Muscle of leg (tissue), 11 donors: ENCODE results near the gene ITPK1. TPM values are rescaled to one million over a fixed set of nuclear protein-coding genes. Genes with fewer than 3 reads are reported as not detected.
"Not testable (repeated sequence)": the region's sequence is repeated elsewhere in the genome, so short reads cannot be mapped to it uniquely, and the experiment has no call there.

Experiments used
- DNase-seq: peaks from one replicate; pipeline ENCODE4 v3.0.0; 2013
- H3K27ac ChIP-seq: one replicate; pipeline ENCODE4 v1.5.1; 2013; ENCODE audit warnings: mild to moderate bottlenecking, low read length, control low read depth
- H3K27me3 ChIP-seq: one replicate; pipeline ENCODE4 v1.6.1; 2013; ENCODE audit warnings: low read length; ENCODE audit not compliant: control insufficient read depth, insufficient read depth
- H3K36me3 ChIP-seq: one replicate; pipeline ENCODE4 v1.6.1; 2013; ENCODE audit warnings: low read length; ENCODE audit not compliant: control insufficient read depth, insufficient read depth
- H3K4me1 ChIP-seq: one replicate; pipeline ENCODE4 v1.6.1; 2013; ENCODE audit warnings: low read length; ENCODE audit not compliant: control insufficient read depth, insufficient read depth
- H3K4me3 ChIP-seq: one replicate; pipeline ENCODE4 v1.5.1; 2013; ENCODE audit warnings: low read length, control low read depth
- H3K9me3 ChIP-seq: replicated peaks from 2 replicates; pipeline ENCODE4 v1.6.1; 2013; ENCODE audit warnings: low read depth, low read length; ENCODE audit not compliant: control insufficient read depth
- WGBS: methylation state at CpG from one replicate; pipeline ENCODE4 v1.1.5; 2013; ENCODE audit warnings: missing lambda C conversion rate; ENCODE audit not compliant: insufficient coverage; 5-methylcytosine and 5-hydroxymethylcytosine counted together
- polyA plus RNA-seq, 8 donors: library from polyadenylated mRNA; unstranded; fragments of 120-200 nt; gene quantifications; one replicate each; pipeline versions ENCODE4 v1.2.1 to v1.2.3, GENCODE V29; 2013; ENCODE audit warnings: inconsistent platforms in 1 of 8, low replicate concordance in 1 of 8; ENCODE audit not compliant: insufficient read length in 8 of 8, insufficient read depth in 1 of 8
- total RNA-seq: library from RNA; stranded (reverse); fragments of 120-200 nt; gene quantifications from one replicate; pipeline ENCODE4 v1.2.4, GENCODE V29; 2013

Gene ITPK1
- total and polyA plus RNA-seq, 9 donors = 10.0 to 25.7 (median 17.5) TPM

DNA sequence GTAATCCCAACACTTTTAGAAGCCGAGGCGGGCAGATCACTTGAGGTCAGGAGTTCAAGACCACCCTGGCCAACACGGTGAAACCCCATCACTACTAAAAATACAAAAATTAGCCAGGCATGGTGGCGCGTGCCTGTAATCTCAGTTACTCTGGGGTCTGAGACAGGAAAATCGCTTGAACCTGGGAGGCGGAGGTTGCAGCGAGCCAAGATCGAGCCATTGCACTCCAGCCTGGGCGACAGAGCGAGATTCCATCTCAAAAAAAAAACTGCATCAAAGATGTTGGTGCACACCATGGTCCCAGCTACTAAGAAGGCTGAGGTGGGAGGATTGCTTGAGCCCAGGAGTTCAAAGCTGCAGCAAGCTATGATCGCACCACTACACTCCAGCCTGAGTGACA, 53.7 kb downstream of the ITPK1 start:
- not testable (repeated sequence) for H3K27ac ChIP-seq, H3K9me3 ChIP-seq, H3K4me3 ChIP-seq, H3K36me3 ChIP-seq, H3K27me3 ChIP-seq, DNase-seq
- H3K4me1 ChIP-seq = peaks cover 21% of the 10 kb centered on the region
- WGBS = 89% methylated on average over 8 of the region's 12 CpGs

DNA sequence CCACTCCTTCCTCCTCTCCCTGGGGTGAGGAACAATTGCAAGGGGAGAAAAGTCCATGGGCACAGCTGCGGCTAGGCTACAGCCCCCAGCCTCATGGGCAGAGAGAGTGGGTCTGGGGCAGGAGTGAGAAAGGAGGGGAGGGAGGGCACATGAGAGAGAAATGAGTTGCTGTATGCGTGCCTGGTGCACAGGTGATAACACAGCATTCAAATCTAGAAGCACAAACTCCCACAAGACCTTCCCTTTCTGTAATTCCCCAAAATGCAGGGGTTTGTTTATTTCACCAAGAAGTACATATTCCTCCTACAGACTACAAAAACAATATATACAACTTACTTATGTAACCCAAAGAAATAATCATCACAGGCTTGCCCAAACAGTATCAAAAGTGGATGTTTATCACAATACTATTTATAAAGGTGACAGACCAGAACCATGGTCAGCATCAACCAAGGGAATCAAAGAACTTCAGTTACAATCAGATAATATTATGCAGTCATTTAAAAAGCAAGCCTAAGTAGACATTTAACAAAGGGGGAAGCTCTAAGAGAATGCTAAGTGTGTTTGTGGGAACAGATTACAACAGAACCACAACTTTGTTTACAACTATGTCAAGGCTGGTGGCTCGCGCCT, 54.2 kb downstream of the ITPK1 start:
- Histone ChIP-seq H3K4me1 (peaks cover 19% of the 10 kb centered on the region), H3K36me3 (no peaks in the 10 kb centered on the region), H3K27me3 (no peaks in the 10 kb centered on the region), H3K9me3 (no peaks in the 10 kb centered on the region), H3K27ac (no peak overlapping the region), H3K4me3 (no peak overlapping the region)
- WGBS = no CpG with 5 or more reads among the region's 4 CpGs
- no peak for DNase-seq

DNA sequence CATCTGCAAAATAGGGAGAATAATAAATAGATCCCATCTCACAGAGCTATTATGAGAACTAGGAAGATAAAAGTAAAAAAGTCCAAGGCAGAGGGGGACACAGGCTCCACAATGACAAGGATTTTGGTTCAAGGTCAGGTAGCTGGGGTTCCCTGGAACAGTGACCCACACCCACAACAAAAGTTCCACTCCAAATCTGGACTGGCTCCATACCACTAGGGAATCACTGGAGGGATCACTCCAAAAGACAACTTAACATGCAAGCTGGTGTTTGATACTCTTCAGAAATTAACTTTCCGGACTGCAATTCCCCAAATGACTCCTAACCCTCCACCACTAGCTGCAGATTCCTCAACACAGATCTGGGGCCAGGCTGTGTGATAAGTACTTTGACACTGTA, 54.9 kb downstream of the ITPK1 start:
- H3K27ac ChIP-seq = no peak overlapping the region
- WGBS = no CpG with 5 or more reads among the region's 1 CpG
- no peaks in the 10 kb centered on the region for H3K36me3 ChIP-seq

DNA sequence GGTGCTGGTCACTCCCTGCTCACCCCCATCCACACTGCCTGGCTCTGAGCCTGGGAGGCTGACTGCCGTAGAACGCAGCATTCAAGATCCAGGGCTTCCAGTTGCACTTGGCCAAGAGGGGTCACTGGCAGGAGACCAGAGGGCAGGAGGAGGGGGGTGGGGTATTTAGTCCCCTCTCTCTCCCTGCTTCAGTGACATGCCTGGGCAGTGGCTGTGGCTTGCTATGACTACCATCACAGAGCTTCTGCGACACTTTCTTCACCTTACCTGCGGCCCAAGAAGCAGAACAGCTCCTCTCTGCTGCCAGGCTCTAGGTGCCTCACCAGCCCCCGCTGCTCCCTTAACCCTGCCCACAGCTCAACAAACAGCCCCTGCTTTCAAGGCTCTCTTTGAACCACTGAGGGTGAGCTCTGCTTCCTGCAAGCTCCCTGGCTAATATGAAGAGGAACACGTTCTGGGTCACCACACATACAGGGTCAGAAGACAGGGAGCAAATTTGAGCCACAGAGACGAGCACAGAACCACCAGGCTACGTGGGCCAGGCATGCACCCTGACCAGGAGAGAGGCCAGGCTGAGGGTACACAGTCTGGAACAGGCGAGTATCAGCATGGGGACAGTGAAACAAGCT, 55.7 kb downstream of the ITPK1 start:
- no peak for DNase-seq
- Histone ChIP-seq H3K27me3 (no peaks in the 10 kb centered on the region), H3K4me3 (no peak overlapping the region), H3K9me3 (no peaks in the 10 kb centered on the region), H3K4me1 (peaks cover 13% of the 10 kb centered on the region), H3K27ac (no peak overlapping the region), H3K36me3 (no peaks in the 10 kb centered on the region)
- WGBS = 68% methylated on average over 7 of the region's 9 CpGs

More for the DNA sequence above, 54.9 kb downstream of the ITPK1 start:
- Histone ChIP-seq H3K27me3 (no peaks in the 10 kb centered on the region), H3K9me3 (no peaks in the 10 kb centered on the region), H3K4me1 (peaks cover 16% of the 10 kb centered on the region), H3K4me3 (no peak overlapping the region)
- DNase-seq = no peak

DNA sequence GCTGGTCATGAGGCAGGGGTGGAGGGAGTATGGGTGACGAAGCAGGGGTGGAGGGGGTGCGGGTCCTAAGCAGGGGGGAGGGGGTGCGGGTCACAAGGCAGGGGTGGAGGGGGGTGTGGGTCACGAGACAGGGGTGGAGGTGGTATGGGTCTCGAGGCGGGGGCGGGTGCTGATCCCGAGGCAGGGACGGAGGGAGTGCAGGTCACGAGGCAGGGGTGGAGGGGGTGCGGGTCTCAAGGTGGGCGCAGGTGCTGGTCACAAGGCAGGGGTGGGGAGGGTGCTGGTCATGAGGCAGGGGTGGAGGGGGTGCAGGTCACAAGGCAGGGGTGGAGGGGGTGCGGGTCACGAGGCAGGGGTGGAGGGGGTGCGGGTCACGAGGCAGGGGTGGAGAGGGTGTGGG, 56.5 kb downstream of the ITPK1 start:
- Histone ChIP-seq H3K4me1 (peaks cover 9% of the 10 kb centered on the region), H3K27ac (no peak overlapping the region), H3K9me3 (no peaks in the 10 kb centered on the region), H3K27me3 (no peaks in the 10 kb centered on the region), H3K4me3 (no peak overlapping the region), H3K36me3 (no peaks in the 10 kb centered on the region)
- no peak for DNase-seq
- WGBS = 93% methylated on average over 9 of the region's 16 CpGs

DNA sequence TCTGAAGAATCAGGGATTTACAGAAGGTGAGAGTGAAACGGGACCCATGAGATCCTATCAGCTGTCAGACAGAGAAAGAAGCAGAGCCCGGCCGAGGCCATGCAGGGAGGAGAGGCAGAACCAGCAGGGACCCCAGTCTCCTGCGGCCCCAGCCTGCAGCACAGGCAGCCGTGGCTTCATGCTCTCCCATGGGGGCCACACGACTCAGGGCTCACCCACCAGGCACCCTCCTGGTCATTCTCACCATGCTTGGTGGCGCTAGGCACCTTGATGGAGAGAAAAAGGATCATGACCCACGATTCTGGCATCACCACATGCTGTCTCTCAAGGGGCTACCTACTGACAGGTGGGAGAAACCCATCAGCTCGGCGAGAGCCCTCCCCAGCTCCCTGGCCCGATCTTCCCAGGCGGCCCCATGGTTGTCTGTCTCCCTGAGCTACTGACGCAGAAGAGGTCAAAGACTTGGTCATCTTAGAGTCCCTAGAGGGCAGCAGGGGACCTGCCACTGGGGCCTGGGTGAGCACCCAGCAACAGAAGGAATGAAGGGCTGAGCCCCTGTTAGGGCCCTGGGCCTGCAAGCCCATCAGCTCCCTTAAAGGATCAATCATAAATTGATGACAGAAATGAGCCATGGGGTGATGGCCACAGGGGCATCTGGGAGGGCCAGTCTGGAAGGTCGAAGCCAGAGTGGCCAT, 58.0 kb downstream of the ITPK1 start:
- DNase-seq = no peak
- Histone ChIP-seq H3K9me3 (no peaks in the 10 kb centered on the region), H3K27ac (no peak overlapping the region), H3K27me3 (no peaks in the 10 kb centered on the region), H3K36me3 (no peaks in the 10 kb centered on the region), H3K4me1 (peaks cover 8% of the 10 kb centered on the region), H3K4me3 (no peak overlapping the region)
- WGBS = 68% methylated on average over 13 of the region's 14 CpGs

DNA sequence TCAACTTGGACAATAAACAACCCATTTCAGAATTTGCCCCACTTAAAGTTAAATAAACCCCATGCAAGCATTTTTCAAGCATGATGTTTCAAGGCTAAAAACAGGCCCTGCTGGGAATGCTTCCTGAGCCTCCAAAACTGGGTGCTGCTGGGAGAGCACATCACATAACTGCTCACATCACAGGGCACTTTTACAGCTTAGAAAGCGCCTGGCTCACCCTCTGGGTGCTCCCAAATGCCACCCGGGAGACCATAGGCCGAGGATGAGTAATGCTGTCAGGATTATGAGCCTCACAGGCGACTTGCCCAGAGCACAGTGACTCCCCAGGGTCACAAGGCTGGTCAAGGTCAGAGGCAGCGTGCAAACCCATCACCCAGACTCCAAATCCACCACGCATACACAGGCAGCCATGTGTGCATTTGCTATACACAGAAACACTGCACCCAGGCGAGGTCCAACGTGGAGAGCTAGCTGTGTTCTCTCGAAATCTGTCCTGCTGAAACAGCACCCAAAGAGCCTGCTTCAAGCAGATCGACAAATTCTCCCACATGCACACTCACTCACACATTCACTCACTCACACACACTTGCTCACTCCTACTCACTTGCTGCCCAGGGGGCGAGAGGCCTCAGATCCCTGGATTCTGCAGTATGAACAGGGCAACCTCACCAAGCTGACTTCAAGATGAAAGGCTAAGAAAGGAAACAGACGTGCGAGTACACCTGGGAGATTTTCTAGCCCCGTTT, 58.7 kb downstream of the ITPK1 start:
- Histone ChIP-seq H3K9me3 (no peaks in the 10 kb centered on the region), H3K27ac (no peak overlapping the region), H3K36me3 (no peaks in the 10 kb centered on the region), H3K4me3 (no peak overlapping the region), H3K4me1 (peaks cover 8% of the 10 kb centered on the region), H3K27me3 (no peaks in the 10 kb centered on the region)
- DNase-seq = no peak
- WGBS = 70% methylated on average over 13 of the region's 14 CpGs

DNA sequence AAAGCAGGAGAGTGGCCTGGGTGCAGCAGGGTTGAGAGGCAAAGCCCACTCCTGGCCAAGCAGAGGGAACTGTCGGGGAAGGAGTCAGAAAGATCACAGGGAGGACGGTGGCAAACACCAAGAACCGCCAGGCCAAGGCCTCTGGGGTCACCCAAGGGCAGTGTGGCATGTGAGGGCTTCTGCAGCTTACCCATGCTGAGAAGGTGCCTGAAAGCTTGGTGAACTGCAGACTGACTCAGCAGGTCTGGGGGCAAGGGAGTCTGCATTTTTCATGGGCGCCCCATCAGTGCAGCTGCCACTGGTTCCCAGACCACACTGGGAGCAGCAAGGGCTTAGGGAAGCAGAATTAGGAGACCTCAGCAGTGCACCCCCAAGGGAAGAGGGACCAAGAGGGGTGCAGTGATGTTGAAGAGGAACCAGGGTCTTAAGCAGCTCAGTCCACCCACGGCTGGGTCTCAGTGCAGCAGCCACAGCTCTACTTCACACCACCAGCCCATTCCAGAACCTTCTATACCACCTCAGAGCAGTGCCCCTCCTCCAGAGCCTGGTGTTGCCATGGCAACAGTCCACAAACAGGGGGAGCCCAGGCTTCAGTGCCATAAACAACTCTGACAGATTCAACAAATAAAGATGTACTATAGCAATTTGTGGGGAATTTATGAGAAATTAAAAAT, 59.4 kb downstream of the ITPK1 start:
- Histone ChIP-seq H3K27me3 (no peaks in the 10 kb centered on the region), H3K36me3 (no peaks in the 10 kb centered on the region), H3K4me1 (peaks cover 8% of the 10 kb centered on the region), H3K4me3 (no peak overlapping the region), H3K27ac (no peak overlapping the region), H3K9me3 (no peaks in the 10 kb centered on the region)
- WGBS = 92% methylated on average over 4 of the region's 5 CpGs
- DNase-seq = no peak

DNA sequence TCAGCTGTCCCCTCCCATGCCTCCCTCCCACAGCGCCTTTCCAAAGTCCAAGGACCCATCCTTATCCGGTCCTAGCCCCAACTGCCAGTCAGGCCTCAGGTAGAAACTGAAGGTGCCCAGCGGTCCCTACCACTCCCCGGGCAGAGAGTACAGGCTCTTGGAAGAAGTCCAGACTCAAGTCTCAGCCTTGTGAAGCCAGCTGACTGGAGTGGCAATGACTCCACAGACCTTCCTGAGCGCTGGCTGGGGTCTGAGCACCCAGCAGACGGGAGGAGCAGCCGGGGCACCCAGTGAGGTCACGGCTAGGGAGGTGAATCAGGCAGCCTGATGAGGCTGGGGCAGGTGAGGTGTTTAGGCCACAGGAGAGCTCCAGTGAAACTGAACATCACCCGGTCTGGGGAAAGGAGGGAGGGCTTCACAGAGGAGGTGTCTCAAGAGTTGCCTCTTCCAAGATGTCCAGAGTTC, 60.0 kb downstream of the ITPK1 start:
- peaks cover 12% of the 10 kb centered on the region for H3K4me1 ChIP-seq
- no peak overlapping the region for H3K4me3 ChIP-seq
- no peaks in the 10 kb centered on the region for H3K27me3 ChIP-seq
- DNase-seq = no peak
- 90% methylated on average over 9 of the region's 9 CpGs for WGBS
- H3K9me3 ChIP-seq = no peaks in the 10 kb centered on the region
- no peaks in the 10 kb centered on the region for H3K36me3 ChIP-seq
- H3K27ac ChIP-seq = no peak overlapping the region
